A673 (cell line): Measurements from ENCODE around the gene GSG1L.

ENCODE experiments used
- CTCF ChIP-seq: fragments of 300-800, 200-600 bp; sonication (generic); conservative IDR thresholded peaks from 2 replicates; pipeline ENCODE4 v1.5.1; 2017; ENCODE audit warnings: low read depth, mild to moderate bottlenecking, antibody characterized with exemption, low read length, moderate library complexity, mixed read lengths
- EZH2 ChIP-seq: fragments of 200-600 bp; sonication (generic); IDR thresholded peaks from 2 replicates; pipeline ENCODE4 v1.6.1; 2017; ENCODE audit warnings: borderline replicate concordance, low read depth, mild to moderate bottlenecking, mixed read lengths, antibody characterized with exemption, low read length; ENCODE audit not compliant: poor library complexity, severe bottlenecking

- TF ChIP-seq CTCF (no peak), EZH2 (no peak)
Observed at GRCh38 chr16:27819881-27820610, 243.5 kb downstream of the GSG1L start.
